Right hindlimb (tissue), 1 donor: ENCODE data around the gene POU2F3.

Source experiments
- DNase-seq: peaks from one replicate; pipeline ENCODE4 v3.0.0-alpha.2; 2018

Gene POU2F3

DNA sequence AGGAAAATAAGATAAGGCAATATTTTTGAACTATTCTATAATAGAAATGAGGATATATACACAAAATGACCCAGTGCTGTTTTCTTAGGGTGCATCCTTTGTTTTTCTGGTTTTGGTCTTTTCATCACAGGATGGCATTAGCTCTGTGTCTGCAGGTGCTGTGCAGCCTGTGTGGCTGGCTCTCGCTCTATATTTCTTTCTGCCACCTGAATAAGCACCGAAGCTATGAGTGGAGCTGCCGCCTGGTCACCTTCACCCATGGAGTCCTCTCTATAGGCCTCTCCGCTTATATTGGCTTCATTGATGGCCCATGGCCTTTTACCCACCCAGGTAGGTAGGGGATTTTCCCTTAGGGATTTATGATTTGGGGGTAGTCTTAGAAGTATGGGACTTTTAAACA, 87.4 kb downstream of the POU2F3 start:
- no peak for DNase-seq

DNA sequence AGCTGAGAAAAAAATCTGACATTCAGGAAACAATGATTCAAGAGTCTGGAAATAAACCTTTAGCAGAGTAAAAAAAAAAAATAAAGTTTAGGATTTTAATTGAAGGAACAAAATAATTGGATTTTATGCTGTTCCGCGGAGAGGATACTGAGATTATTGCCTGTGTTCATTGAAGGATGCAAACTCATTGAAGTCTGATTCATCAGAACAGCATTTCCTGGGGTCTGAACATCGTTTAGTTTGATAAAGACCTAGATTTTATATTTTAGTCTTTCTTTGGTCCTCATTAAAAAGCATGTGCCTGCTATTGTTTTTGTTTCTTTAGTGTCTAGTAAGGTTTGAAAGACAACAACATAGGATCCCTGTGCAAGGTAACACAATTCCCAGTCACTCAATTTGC, 89.6 kb downstream of the POU2F3 start:
- DNase-seq = no peak

DNA sequence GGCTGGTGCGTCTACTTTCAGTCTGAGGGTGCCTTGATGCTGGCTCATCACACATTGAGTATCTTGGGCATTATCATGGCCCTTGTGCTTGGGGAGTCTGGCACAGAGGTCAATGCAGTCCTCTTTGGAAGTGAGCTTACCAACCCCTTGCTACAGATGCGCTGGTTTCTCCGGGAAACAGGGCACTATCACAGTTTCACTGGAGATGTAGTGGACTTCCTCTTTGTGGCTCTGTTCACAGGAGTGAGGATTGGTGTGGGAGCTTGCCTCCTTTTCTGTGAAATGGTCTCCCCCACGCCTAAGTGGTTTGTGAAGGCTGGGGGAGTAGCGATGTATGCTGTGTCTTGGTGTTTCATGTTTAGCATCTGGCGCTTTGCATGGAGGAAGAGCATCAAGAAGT, 90.1 kb downstream of the POU2F3 start:
- DNase-seq = no peak

DNA sequence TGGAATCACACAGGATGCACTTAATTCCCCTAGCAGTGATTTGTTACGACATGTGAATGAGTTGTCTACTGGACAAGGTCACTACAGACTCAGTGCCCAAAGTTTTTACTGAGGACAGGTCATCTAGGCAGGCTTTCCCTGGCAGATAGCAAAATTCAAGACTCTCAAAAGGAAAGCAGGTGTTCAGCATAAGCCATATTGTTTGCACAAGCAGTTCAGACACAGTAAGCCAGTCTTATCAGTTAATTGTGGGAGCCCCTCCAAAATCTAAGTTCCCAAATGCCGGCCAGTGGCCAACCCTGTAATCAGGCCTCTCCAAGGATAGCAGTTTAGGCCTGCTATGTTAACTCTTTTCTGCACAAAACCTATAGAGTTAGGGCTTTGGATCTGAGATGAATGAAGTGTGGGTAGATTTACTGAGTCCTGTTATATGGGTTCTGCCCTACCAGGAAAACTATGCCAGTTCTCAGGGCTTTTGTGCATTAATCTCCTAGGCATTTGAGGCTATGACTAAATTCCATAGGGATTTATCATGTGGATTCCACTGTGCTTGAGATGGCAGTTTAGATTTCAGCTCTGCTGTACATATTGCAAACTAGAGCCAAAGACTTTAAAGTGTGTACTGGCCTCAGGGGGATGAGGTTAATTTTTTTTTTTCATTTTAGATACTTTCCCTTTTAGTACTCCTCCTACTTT, 91.5 kb downstream of the POU2F3 start:
- no peak for DNase-seq

DNA sequence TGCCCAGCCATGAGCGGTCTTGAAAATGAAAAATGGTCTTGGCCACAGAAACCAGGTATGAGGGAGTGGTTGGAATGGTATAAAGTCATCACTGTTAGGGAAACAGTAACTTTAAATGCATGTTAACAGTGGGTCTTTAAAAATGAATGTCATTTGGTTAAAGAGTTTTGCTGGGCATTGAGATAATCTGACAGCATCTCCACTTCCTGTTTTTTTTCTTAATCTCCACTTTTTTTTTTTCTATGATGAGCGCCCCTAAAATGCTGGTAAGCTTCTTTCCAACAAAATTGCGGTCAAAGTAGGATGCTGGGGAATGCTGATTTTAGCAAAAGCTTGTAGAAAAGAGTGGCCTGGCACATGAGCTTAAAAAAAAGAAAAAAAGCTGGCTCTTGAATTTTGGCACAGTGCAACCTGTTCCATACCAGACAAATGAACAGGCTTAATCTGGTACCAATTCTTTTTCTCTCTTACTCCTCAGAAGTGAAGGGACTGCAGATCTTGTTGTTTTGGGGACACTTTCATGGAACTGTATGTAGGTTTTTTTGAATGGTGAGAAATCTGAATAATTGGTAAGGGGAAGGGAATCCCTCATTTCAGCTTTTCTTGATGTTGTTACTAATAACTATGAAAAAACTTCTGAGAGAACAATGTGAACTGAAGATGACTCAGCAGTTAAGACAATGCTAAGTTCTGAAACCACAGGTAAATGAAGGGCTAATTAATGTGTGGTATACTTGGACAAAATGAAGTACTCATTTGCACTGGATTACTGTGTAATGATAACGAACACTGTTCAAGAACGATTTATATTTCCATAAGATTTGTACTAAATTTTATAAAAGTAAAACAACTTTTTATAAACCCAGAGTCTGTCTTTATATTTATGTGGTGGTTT, 93.1 kb downstream of the POU2F3 start:
- no peak for DNase-seq

DNA sequence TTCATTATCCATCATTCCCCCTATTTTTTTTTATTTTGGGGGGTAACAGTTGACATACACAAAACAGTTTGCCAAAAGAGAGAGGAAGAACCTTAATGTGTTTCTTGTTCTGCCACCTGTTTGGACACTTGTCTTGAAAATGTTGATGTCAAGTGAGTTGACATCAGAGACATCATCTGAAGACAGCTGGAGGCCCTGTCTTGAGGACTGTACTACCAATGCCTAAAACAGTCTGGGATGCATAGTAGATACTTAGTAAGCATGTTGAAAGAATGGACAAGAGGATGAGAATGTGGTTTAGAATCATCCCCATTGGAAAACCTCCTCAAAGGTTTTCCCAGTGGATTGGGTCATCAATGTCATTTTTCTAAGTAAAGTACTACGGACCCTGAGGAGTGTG, 93.9 kb downstream of the POU2F3 start:
- DNase-seq = no peak

DNA sequence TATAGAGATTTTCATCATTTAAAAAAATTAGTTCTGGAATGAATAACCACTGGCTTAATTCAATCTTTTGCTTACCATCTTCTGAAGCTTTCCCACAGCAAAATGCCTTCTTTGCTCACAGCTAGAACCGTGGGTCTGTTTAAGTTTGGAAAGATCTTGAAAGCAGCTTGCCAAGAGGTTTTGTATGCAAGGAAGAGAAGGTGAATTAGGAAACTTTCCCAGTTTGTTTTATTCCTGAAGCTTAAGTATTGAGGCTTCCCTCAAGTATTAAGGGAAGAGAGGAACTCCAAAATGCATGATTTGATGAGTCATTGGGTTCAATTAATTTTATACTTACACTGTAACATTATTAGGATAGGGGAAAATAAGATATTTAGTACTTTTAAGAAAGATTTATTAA, 94.4 kb downstream of the POU2F3 start:
- DNase-seq = no peak

DNA sequence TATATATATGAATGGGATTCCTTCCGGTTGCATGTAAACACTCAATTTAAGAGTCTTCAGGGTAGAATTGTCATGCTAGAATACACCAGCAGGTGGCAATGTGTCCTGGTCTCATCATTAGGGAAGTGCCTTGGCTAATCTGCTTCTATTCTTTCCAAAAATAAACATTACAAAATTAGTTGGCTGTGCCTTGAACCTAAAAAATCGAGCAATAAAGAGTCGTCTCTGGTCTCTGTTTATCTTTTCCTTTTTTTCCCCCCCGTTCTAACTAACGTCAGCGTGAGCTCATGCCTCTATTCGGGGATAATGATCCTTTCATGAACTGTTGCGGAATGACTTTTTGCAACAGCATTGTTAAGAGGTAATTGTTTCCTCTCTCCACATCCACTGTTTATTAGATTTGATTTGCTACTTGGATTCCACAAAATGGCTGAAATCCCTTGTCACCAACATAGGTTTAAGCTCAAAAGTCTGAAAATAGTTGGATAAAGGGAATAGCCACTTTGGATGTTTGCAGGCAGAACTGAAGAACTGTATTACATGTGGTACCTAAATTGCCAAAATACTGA, 95.0 kb downstream of the POU2F3 start:
- peak; percentile 76 for DNase-seq

DNA sequence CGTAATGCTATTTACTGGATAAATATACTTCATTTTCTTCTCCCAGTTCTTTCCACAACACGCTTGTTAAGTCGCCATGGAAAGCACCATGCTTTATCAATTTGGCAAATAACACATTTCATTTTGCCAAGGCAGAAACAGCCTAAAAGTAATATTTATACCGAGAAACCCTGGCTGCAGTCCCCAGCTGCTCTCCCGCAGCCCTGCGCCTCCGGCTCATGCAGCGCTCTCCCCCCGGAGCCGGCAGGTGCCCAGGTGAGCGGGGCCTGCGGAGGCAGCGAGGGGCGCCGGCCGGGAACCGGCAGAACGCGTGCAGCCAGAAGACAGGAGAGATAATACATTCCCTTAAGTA, 95.6 kb downstream of the POU2F3 start:
- no peak for DNase-seq

DNA sequence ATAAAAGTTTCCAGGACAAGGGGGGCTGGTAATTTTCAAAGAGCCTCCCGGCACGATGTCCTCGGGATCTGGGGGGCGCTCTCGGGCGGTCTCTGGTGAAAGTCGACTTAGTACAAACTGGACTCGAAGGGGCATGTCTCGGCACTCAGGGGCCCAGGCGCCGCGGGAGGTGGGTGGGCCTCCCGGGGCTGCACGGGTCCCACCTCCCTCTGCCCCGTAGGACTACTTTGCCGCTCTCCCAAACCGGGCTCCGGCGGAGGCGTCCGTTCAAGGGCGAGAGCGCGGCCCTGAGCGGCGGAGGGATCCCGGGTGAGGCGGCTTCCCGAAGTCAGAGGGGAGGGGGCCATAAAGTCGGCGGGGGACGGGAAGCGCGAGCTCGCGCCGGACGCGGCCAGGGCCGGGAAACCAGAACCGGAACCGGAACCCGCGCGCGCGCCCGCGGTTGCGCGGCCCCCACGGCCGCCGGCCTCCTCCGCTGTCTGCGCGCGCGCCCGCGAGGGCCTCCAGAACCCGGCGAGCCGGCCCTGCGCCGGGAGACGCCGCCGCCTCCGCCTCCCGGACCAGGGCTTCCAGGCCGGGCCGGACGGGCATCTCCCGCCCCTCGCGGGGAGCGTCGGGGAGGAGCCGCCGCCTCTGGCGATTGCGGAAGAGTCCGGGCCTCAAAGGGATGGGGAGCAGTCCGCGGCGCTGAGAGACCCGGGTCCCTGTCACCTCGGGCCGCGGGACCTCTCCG, 96.1 kb downstream of the POU2F3 start, which contains the start of gene ARHGEF12:
ARHGEF12 (plus strand) TSS at position 506 of the 733 bp plus-strand sequence. CDS start 831 bp downstream, outside the sequence.
- DNase-seq = peak; percentile 97

DNA sequence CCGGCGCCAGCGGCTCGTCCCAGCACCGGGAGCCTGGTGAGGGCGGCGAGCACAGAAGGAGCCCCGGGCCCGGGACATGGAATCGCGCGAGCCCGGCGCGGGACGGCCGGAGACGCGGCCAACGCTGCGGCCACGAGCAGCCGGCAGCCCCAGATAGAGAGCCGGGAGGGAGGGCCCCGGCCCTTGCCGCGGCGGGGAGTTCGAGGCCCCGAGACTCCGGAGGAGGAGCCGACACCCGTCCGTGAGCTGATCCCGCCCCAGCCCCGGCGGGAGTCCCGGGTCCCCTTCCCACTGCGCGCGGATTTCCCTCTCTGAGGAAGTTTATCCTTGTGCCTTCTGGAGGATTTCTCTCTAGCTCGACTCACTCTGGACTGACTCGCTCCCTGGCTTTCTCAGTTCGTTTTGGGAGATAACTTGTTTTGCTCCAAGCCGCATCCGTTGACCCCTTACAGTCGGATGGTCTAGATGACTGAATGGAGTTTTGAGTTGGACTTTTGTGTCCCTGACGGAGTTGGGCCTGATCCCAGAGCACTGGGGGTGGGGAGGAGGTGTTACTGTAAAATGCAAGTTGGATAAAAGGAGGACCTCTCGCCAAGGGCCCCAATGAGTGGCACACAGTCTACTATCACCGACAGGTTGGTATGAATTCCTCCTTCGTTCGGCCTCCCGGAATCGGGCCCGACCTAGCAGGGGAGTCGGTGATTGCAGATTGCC, 96.9 kb downstream of the POU2F3 start:
- peak; percentile 77 for DNase-seq

DNA sequence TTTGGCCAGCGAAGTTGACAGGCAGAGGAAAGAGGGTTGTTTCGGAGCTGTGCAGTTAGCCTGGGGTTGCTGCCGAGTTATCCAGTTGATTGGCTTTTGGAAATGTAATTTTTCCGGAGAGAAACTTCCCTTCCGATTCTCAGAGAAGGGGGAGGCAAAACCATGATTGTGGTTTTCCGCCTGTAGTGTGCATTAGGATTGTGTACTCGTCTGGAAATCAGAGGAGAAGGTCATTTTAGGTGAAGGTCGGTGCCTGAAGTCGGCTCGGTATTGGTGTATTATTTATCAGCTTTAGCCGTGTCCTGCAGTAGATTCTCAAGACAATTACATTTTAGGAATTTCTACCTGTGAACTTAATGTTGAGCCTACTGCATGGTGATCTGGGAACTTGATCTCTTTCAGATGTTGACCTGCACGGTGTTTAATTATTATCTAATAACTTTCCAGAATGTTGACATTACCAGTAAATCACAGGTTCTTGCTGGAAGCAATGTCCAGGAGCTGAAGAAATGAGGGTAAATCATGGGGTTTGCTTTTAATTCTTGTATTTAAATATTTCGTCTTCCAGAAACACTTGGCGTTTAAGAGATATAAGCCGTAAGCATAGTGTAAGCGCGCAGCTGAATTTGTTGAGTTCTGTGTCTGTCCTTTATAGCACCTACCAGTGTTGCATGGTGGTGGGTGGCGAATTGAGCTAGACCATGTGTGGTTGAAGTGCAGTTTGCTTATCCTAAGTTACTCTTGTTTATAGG, 97.6 kb downstream of the POU2F3 start:
- DNase-seq = no peak

DNA sequence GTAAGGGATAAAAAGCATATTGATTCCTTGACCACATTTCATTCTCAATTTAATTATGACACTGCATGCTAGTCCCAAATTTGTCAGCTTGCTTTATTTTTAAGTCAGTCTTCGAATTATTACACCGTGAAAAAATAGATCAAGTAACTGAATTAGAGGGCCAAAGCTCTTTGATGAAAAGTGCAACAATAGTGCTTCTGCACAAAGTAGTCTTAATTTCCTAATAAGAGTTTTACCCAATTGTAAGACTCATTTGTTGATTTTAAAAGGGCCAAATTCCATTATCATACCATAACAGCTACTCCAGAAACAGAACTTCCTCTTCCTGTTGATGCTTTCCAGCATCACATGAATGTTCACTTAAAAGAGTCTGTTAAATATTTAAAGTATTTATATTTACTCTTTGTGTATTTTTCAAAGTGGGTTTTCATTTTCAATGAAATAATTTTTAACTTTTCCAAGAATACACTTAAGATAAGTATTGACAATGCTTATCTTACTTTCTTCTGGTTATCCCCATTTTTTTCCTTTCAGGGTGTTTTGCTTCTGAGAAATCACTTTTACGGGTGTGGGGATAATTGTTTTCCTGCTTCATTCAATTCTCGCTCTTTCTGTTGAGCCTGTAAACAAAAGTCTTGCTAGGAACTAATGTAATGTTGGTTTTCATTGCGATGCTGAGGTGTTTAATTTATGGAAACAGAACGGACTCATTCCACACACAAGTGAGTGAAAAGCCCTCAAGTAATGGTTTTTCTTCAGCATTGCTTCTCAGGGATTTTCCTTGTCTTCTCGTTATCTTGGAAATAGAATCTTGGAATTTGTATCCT, 98.4 kb downstream of the POU2F3 start:
- no peak for DNase-seq

DNA sequence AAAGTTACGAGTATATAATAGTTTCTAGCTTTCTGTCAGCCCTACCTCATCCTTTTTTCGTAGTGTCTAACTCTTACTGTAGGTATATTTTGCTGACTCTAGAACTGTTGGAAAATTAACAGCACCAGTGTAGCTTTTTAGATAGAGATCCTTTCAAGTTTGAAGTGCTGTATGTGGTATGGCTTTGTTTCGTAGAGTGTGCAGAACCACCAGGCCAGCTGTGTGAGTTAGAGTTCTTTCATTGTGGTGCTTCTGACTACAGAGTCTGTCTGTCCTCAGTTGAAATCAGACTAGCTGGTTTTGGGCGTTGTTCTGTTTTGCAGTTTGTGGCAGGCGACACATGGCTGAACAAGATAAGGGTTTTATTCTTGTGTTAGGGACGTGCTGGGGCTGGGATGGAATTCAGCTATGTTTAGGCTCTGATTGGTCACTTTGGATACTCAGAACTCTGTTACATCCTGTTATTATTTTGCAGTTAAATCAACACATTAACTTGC, 99.5 kb downstream of the POU2F3 start:
- peak; percentile 40 for DNase-seq

DNA sequence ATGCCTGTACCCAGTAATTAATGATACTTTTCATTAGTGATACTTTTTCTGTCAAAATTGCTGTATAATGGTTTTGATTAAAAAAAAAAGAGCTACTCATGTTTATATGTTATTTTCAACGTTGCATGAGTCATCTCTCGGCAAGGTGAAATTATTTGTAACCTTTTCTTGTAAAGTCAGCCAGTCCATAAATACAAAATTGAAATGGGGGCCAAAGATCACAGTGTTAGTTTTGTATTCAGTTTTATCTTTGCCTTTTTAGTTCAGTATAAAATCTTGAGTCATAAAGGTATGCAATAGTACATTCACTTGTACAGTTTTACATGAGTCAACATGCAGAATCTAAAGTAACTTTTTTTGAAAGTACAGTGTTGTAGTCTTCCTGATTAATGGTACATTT, 100.6 kb downstream of the POU2F3 start:
- no peak for DNase-seq

DNA sequence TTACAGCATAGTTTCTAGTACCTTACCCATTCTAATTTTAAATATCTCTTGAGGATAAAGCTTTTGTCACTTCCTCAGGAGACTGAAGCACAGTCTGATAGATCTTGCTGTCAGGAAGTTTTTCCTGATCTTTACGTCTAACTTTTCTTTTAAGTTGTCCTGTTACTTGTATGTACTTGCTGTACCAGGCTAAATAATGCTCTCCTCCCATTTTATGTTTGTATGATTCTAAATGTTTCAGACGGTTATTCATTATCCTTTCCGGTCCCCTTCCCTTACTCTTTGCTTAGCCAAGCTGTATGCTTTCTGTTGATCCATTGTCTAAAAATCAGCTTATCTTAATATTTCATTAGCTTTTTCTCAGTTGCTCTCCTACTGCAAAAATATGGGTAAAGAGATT, 102.3 kb downstream of the POU2F3 start:
- no peak for DNase-seq

DNA sequence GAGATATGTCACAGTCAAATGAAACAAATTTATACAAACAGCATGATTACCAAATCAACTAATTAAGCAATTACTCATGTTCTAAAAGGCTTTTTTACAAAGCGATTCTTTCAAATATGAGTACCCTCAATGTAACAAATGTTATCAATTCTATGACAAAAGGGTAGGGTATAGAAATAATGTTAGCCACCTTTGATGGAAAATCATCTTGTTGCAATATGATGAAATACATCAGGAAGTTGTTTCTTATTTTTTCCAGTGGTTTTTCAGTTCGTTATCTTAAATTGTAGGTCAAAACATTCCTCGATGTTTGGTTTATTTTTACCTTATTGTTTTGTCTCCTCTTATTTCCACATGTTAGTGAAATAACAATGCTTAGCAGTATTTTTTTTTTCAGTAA, 102.7 kb downstream of the POU2F3 start:
- no peak for DNase-seq

DNA sequence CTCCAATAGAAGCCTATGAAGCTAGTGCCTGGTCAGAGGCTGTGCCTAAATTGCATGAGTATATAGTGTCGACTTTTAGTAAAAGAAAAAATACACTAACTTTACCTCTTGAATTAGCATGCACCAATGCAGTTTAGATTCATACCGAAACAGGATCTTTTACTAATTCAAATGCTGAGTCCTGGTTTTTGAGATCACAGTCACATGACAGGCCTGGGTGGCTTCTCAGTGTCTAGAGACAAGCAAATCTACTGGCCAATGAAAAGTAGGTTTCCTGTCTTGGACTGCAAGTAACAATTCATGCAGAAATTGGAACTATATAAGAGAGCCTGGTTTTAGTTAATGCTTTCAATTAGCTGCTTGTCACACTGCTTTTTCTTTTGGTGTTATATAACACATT, 103.5 kb downstream of the POU2F3 start:
- no peak for DNase-seq

DNA sequence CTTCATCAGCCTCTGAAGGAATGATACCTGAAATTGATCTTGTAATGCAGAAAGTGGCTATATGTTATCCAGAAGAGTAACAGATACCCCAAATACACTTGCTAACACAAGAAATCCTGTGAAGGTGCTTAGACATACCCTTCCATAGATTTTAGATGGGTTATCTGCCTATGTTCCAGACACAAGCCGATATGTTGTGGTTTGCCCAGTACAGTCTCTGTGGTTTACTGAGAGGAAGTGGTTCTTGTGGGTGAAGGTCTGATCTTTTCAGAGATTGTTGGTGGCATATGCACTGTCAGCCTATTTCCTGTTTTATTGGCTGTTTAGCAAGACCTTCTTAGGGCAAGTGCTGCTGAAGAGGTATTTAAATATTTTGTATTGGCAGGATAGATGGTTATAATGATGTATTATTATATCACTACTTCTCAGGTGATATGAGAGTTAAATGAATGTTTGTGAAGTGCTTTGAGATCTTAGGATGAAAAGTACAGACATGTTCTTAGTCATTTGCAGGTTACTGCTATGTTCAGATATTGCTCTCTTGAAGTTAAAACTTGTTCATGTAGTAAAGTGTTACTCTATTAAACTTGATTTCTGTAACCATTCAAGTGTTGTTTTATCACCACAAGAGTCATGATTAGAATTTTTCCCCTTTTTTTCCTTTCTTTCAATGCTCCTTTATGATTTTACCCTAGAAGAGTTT, 104.5 kb downstream of the POU2F3 start:
- DNase-seq = no peak

DNA sequence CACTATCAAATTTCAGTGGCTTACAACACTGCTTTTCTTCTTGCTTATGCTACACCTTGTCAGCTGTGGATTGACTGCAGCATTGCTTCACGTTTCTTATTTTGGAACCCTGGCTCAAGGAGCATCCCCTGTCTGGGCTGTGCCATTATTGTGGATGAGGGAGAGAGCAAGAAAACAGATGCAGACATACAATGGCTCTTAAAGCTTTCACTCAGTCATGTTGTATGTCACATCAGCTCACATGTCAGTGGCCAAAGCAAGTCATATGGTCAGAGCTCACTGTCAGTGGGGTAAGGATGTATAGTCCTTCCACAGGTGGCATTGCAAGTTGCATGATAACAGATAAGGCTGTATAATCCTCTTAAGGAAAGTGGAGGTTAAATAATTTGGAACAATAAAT, 106.3 kb downstream of the POU2F3 start:
- no peak for DNase-seq
